ENCODE measurements around the gene C2orf92. TPM values are rescaled to one million over a fixed set of nuclear protein-coding genes. Genes with fewer than 3 reads are reported as not detected.
A peak's percentile ranks its signal among the peaks of the same experiment; 100 is the strongest.

Gene C2orf92
- total RNA-seq, 1 experiment from 2014 or later, result 0.21 TPM

GRCh38 chr2:97718942-97719341 is 49.4 kb downstream of the C2orf92 start:
- in situ Hi-C loops (cut with HindIII; ENCODE audit: low pct_unique_long_range_greater_than_20kb, low sequenced_read_pairs), result no loop called here
- DNase-seq (ENCODE audit: low read depth, low spot score), result no peak

DNA sequence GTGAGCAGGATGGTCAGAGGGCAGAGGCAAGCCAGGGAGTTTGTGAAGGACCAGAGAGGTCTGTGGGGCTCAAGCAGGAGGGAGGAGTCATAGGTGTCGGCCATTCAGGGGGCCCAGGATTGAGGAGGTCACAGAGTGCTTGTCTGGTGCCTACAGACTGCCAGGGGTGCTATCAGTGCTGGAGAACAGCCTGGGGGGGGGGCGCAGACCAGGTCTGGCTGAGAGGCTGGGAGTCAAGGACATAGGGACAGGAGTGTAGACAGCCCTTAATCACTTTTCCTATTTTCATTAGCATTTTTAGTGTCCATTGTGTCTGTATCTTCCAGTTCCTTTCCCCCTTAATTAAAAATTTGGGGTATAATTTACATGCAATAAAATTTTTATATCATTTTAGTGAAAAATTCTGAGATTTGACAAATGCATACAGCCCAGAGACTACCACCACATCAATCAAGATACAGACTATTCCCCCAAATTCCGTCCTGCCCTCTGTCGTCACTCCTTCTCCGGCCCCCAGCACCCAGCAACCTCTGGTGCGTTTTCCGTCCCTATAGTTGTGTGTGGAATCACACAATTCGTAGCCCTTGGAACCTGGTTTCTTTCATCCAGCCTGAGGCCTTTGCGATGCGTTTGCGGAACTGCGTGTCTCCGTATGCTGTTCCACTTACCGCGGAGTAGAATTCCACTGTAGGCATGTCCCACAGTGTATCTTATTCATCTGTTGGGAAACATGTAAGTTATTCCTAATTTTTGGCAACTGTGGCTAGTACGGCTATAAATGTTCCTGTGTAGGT is 50.0 kb downstream of the C2orf92 start:
- in situ Hi-C loops (cut with HindIII; ENCODE audit: low pct_unique_long_range_greater_than_20kb, low sequenced_read_pairs), result no loop called here
- DNase-seq (ENCODE audit: low read depth, low spot score), result no peak

DNA sequence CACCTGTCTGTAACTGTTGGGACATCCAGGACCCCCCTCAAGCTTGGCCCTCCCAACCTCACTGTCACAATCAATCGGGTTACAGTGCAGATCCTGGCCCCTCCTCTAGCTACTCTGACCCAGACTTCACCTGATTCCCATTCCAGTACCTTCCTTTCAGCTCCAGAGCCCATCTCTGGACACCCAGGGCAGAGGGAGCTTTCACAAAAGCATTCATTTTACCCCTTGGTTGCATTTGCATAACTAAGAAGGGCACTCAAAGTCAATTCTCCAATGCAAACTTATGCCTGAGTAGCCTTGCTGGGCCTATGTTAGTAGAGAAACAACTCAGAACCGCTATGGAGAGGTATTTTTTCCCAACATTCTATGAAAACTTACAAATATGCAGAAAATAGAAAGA is 51.2 kb downstream of the C2orf92 start:
- in situ Hi-C loops (cut with HindIII; ENCODE audit: low pct_unique_long_range_greater_than_20kb, low sequenced_read_pairs), result no loop called here

GRCh38 chr2:97722227-97722626 is 52.7 kb downstream of the C2orf92 start:
- DNase-seq (ENCODE audit: low read depth, low spot score), result no peak
- in situ Hi-C loops (cut with HindIII; ENCODE audit: low pct_unique_long_range_greater_than_20kb, low sequenced_read_pairs), result no loop called here

More for the DNA sequence above, 51.2 kb downstream of the C2orf92 start:
- DNase-seq (ENCODE audit: low read depth, low spot score), result no peak

DNA sequence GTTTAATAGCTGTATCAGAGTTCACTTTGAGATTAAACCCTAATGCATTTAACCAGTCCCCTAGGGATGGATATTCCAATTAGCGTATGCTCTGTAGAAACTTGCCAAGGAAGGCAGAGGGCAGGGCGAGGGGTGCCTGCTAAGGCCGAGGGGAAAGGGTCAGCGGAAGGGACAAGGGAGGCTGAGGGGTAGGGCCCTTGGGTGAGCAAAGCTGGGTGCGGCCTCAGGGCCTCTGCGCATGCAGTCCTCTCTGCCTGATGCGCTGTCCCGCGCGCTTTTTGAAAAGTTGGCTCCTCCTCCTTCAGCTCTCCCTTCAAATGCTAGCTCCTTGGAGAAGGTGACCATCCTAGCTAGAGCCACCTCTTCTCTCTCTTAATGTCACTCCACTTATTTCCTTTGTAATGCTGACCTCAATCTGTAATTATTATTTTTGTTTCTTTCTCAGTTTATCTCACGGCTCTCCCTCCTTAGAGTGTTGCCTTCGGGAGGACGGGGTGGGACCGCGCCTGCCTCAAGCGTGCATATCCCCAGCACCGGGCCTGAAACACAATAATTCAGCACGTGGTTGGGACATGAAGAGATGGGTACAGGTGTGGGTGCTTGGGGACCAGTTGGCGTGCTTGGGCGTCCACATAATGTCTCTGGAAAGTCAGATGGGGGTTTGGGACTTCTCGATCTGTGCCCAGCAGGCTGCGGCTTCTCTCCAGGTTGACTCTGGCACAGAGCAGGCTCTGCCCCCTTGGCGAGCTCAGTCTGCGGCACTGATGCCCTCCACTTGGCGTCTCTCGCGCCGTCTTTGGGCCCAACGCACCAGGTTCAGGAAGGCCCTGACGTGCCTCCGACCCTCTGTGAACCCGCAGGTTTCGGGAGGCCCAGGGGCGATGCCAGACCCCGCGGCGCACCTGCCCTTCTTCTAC is 53.9 kb downstream of the C2orf92 start:
- no peak for DNase-seq (ENCODE audit: low read depth, low spot score)
- in situ Hi-C loops (cut with HindIII; ENCODE audit: low pct_unique_long_range_greater_than_20kb, low sequenced_read_pairs), result no loop called here

GRCh38 chr2:97724073-97724410 is 54.5 kb downstream of the C2orf92 start:
- in situ Hi-C loops (cut with HindIII; ENCODE audit: low pct_unique_long_range_greater_than_20kb, low sequenced_read_pairs), result no loop called here
- no peak for DNase-seq (ENCODE audit: low read depth, low spot score)

DNA sequence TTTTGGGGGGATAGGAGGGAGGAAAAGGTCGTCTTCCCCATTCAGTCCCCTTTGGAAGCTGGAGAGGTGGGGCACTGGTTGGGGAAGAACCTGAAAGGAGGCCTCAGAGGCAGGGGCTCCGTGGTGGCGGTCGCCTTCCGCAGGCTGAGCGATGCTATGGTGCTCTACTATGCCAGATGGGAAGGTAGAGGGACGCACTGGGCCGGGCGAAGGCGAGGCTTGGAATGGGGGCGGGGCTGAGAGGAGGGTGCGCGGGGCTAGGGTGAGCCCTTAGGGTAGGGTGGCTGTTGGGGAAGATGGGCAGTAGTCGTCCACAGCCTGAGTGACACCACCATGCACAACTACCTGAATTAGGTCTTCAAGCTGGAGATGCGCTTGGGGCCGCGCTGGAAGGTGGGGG is 55.0 kb downstream of the C2orf92 start:
- DNase-seq (ENCODE audit: low read depth, low spot score), result no peak
- in situ Hi-C loops (cut with HindIII; ENCODE audit: low pct_unique_long_range_greater_than_20kb, low sequenced_read_pairs), result no loop called here

- DNase-seq (ENCODE audit: low read depth, low spot score), result no peak
- in situ Hi-C loops (cut with HindIII; ENCODE audit: low pct_unique_long_range_greater_than_20kb, low sequenced_read_pairs), result no loop called here
Measured at GRCh38 chr2:97724946-97725688, 55.6 kb downstream of the C2orf92 start.

- no peak for DNase-seq (ENCODE audit: low read depth, low spot score)
- in situ Hi-C loops (cut with HindIII; ENCODE audit: low pct_unique_long_range_greater_than_20kb, low sequenced_read_pairs), result no loop called here
Measured at GRCh38 chr2:97726261-97727064, 57.0 kb downstream of the C2orf92 start.

- in situ Hi-C loops (cut with HindIII; ENCODE audit: low pct_unique_long_range_greater_than_20kb, low sequenced_read_pairs), result no loop called here
- DNase-seq (ENCODE audit: low read depth, low spot score), result no peak
Measured at GRCh38 chr2:97727296-97727695, 57.8 kb downstream of the C2orf92 start.

DNA sequence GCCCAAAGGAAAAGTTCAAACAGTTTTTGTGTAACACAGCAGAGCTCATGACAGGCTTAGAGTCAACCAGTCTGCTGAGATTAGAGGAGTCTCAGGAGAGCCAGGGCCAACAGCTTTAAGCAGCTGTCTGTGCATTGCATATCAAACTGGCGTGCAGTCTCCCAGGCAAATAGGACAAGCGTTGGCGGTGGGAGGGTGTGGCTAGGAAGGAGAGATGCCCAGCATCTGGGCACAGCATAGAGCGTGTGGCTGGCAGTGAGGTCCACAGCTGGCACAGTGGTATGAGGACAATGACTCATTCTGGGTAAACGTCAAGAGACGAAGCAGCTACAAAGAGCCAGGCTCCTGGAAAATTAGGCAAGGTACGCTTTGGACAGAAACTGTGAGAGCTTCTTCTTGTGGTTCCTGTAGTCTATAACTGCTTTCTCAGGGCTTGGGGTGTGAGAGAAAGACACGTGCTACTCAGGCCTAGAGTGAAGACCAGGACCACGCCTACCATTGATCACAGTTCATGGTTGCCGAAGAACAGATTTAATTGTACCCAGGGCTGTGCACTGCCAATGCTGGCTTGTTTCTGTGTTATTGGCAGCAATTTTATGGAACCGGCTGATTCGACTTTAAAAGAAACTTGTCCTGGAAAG is 58.7 kb downstream of the C2orf92 start:
- peak; percentile 15 for DNase-seq (ENCODE audit: low read depth, low spot score)
- in situ Hi-C loops (cut with HindIII; ENCODE audit: low pct_unique_long_range_greater_than_20kb, low sequenced_read_pairs), result no loop called here

GRCh38 chr2:97730245-97730644 is 60.7 kb downstream of the C2orf92 start:
- in situ Hi-C loops (cut with HindIII; ENCODE audit: low pct_unique_long_range_greater_than_20kb, low sequenced_read_pairs), result no loop called here
- DNase-seq (ENCODE audit: low read depth, low spot score), result no peak

GRCh38 chr2:97731274-97732020 is 61.9 kb downstream of the C2orf92 start:
- peak; percentile 4 for DNase-seq (ENCODE audit: low read depth, low spot score)
- in situ Hi-C loops (cut with HindIII; ENCODE audit: low pct_unique_long_range_greater_than_20kb, low sequenced_read_pairs), result no loop called here

DNA sequence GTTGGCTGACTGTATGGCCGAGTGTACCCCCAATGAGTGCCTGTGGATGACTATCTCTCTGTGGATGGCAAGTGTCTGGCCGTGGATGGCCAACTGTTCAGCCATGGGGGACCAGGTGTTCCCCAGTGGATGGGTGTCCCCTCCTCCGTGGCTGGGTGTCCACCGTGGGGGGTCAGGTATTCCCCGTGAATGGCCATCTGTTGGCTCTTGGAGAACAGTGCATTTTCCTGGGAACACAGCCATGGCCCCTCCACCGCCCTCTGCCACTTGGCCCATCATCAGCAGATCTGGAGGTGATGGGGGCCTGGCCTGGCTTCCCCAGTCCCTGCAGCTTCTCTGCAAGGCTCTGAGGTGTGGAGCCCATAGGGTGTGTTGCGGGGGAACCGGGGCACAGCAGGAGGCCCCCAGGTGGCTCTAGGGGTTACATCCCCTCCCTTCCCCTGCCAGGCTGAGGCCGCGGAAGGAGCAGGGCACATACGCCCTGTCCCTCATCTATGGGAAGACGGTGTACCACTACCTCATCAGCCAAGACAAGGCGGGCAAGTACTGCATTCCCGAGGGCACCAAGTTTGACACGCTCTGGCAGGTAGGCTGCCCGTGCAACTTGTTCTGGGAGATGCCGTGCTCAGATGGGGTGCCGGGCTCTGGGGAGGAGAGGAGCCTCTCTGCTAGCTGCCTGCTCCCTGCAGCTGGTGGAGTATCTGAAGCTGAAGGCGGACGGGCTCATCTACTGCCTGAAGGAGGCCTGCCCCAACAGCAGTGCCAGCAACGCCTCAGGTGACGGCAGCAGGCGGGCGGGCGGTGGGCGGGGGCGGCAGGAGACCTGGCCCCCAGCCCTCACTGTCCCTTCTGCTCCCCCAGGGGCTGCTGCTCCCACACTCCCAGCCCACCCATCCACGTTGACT is 63.2 kb downstream of the C2orf92 start:
- in situ Hi-C loops (cut with HindIII; ENCODE audit: low pct_unique_long_range_greater_than_20kb, low sequenced_read_pairs), result no loop called here
- DNase-seq (ENCODE audit: low read depth, low spot score), result no peak

GRCh38 chr2:97733341-97734035 is 64.0 kb downstream of the C2orf92 start:
- in situ Hi-C loops (cut with HindIII; ENCODE audit: low pct_unique_long_range_greater_than_20kb, low sequenced_read_pairs), result no loop called here
- DNase-seq (ENCODE audit: low read depth, low spot score), result no peak

All from SK-MEL-5 (cell line).